ENCODE results near the gene RBP5. TPM values are rescaled to one million over a fixed set of nuclear protein-coding genes. Genes with fewer than 3 reads are reported as not detected.
A peak's percentile ranks its signal among the peaks of the same experiment; 100 is the strongest.

Gene RBP5
- total RNA-seq, 1 experiment from 2014 or later, result 2.7 TPM

DNA sequence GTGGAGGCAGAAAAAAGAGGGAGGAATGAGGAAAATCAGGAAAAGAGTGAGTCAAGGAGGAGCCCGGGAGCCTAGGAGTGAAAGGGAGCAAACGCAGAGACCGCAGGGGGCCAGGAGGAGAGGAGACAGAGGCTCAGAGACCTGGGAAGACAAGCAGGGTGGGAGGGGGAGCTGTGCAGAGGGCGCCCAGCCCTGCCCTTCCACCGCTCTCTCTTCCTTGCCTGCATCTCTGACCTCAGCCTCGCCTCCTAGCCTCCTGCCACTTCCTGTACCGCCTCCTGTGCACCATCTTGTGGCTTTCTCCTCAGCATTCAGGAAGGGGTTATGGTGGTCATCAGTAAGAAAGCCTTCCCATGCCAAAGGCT lies 2.8 kb upstream of the RBP5 start:
- Histone ChIP-seq H3K4me2 (ENCODE audit: insufficient read depth, insufficient read length, low read length) (peak overlapping the region; percentile 99), H3K23ac (ENCODE audit: insufficient read length, low read depth, low read length) (no peak overlapping the region), H3K56ac (ENCODE audit: insufficient read length, low read depth, low read length) (no peak overlapping the region), H3K79me1 (ENCODE audit: insufficient read depth, low read depth, low read length, poor library complexity, severe bottlenecking) (no peaks in the 10 kb centered on the region), H2AFZ (ENCODE audit: low read length) (no peak overlapping the region), H3K79me2 (ENCODE audit: insufficient read depth, low read length) (no peaks in the 10 kb centered on the region), H4K91ac (ENCODE audit: insufficient read length, low read depth, low read length) (no peak overlapping the region), H3K27me3 (ENCODE audit: insufficient read depth, low read length) (no peaks in the 10 kb centered on the region; the same call in 1 of the 2 replicates), H3K4me1 (ENCODE audit: insufficient read depth, low read length) (peaks cover 12% of the 10 kb centered on the region; the same call in 1 of the 2 replicates), H4K8ac (replicated peaks; ENCODE audit: insufficient read length, low read depth, low read length) (no peak overlapping the region), H3K9me3 (ENCODE audit: control insufficient read depth, low read depth, low read length) (no peaks in the 10 kb centered on the region), H3K4ac (ENCODE audit: low read depth, low read length) (no peak overlapping the region), H3K27ac (ENCODE audit: insufficient read length, low read depth, low read length) (no peak overlapping the region), H2BK20ac (ENCODE audit: low read depth, low read length, poor library complexity, severe bottlenecking) (no peak overlapping the region), H3T11ph (ENCODE audit: low read length) (no peak overlapping the region), H2BK15ac (ENCODE audit: low read depth, low read length) (no peak overlapping the region), H4K20me1 (ENCODE audit: control insufficient read depth, insufficient read depth, insufficient read length) (peaks cover 2% of the 10 kb centered on the region), H3K9ac (ENCODE audit: extremely low read depth, insufficient read length, low read length) (no peak overlapping the region), H2BK120ac (ENCODE audit: low read depth, low read length, poor library complexity, severe bottlenecking) (no peak overlapping the region), H3K18ac (ENCODE audit: insufficient read length, low read depth, low read length) (no peak overlapping the region), H3K14ac (ENCODE audit: insufficient read depth, low read length) (no peak overlapping the region), H3K23me2 (ENCODE audit: insufficient read length, low read depth, low read length, poor library complexity, severe bottlenecking) (peaks cover 17% of the 10 kb centered on the region), H2BK5ac (ENCODE audit: insufficient read length, low read length) (no peak overlapping the region), H4K5ac (ENCODE audit: insufficient read length, low read depth, low read length) (no peak overlapping the region), H2BK12ac (ENCODE audit: insufficient read length, low read depth, low read length) (no peak overlapping the region), H2AK5ac (ENCODE audit: insufficient read length, low read length) (no peak overlapping the region)
- no CpG with 5 or more reads among the region's 7 CpGs for whole genome bisulfite sequencing (ENCODE audit: extremely low coverage, insufficient read length, low lambda C conversion rate)
- Mint-ChIP-seq H3K4me3 (peak overlapping the region; percentile 85 to 86), H3K9me3 (no peaks in the 10 kb centered on the region; a peak in 2 of 5 replicates), H3K27me3 (ENCODE audit: low read depth) (peaks cover 7% of the 10 kb centered on the region), H3K4me1 (peaks cover 30 to 40% of the 10 kb centered on the region in 2 experiments), H3K27ac (no peak overlapping the region), H3K36me3 (ENCODE audit: insufficient read depth in 1 of 3, low read depth in 3 of 3) (peaks cover 10 to 27% (median 21%) of the 10 kb centered on the region in 3 experiments; a peak in 6 of 7 replicates)
- peak; percentile 61 for DNase-seq
- no peak for TF ChIP-seq CTCF (conservative IDR thresholded peaks at IDR 0.05)
